ENCODE data around the gene GPC6.

GRCh38 chr13:93649496-93649895, 422.9 kb downstream of the GPC6 start:
- no peak for TF ChIP-seq POLR2A (IDR thresholded peaks at IDR 0.05)
- TF ChIP-seq CTCF (IDR thresholded peaks at IDR 0.05) = no peak

All from suprapubic skin (tissue), 3 donors.